ENCODE measurements around the gene KLK5.
"Not testable (repeated sequence)": the region's sequence is repeated elsewhere in the genome, so short reads cannot be mapped to it uniquely, and the experiment has no call there.

Gene KLK5

DNA sequence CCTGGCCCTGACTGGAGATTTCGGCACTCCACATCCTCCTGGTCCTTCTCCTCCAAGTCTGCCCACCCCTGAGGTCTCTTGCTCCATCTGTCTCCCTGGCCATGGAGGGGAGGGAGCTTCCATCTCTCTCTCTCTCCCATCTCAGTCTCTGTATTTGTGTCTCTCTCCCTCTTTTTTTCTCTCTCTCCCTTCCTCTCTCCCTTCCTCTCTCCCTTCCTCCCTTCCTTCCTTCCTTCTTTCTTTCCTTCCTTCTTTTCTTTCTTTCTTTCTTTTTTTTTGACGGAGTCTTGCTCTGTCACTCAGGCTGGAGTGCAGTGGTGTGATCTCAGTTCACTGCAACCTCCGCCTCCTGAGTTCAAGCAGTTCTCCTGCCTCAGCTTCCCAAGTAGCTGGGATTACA, 17.0 kb upstream of the KLK5 start:
- DNase-seq, result not testable (repeated sequence)

DNA sequence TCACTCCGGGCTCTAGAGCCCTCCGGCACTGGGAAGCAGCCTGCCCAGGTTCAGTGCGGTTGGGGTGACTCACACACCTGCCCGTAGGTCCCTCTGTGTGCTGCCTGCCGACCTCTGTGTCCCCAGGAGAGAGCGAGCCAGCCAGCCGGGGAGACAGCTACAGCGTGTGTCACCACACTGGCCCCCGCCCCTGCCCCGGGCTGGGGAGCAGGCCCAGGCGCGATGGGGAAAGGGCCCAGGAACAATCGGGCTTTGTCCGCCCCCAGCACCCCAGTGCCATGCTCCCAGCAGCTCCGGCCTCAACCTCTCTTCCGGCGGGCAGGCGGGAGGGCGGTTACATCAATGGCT, 16.5 kb upstream of the KLK5 start, which contains the start of gene KLK6:
TSS of gene KLK6 (minus strand) at position 179 of the 348 bp plus-strand sequence. CDS start 1,487 bp downstream, outside the sequence.
- intact Hi-C loops (cut with DNase I), result loop anchor here (2.0 kb wide), 1 partner anchor 47 kb away; no protein-coding TSS in a partner anchor
- DNase-seq, result peak; percentile 71 to 98 (median 84)

More for the DNA sequence above, 17.0 kb upstream of the KLK5 start:
- intact Hi-C loops (cut with DNase I), result loop anchor here (2.0 kb wide), 1 partner anchor 47 kb away; no protein-coding TSS in a partner anchor

DNA sequence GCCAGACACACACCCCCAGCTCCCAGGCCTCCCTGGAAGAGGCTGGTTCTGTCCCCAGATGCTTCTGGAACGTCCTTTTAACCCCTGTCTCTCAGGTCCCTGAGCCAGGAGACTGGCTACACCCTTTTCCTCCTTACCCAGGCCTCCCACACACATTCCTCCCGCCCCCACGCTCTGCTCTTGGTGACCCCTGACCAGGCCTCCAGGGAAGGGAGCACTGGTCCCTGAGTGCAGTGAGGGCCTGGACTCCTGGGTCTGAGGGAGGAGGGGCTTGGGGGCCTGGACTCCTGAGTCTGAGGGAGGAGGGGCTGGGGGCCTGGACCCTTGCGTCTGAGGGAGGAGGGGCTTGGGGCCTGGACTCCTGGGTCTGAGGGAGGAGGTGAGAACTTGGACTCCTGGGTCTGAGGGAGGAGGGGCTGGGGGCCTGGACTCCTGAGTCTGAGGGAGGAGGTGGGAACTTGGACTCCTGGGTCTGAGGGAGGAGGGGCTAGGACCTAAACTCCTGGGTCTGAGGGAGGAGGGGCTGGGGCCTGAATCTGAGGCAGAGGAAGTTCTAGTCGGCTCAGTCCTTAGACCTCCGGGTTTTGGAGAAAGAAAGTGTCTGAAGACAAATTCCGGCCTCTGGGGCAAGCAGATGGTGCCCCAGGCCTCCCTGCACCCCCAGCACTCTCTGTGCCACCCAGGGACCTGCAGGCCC, 16.0 kb upstream of the KLK5 start:
- peak in 1 of 10 donors; percentile 21 for DNase-seq
- intact Hi-C loops (cut with DNase I), result loop anchor here (2.0 kb wide), 1 partner anchor 48 kb away; no protein-coding TSS in a partner anchor

DNA sequence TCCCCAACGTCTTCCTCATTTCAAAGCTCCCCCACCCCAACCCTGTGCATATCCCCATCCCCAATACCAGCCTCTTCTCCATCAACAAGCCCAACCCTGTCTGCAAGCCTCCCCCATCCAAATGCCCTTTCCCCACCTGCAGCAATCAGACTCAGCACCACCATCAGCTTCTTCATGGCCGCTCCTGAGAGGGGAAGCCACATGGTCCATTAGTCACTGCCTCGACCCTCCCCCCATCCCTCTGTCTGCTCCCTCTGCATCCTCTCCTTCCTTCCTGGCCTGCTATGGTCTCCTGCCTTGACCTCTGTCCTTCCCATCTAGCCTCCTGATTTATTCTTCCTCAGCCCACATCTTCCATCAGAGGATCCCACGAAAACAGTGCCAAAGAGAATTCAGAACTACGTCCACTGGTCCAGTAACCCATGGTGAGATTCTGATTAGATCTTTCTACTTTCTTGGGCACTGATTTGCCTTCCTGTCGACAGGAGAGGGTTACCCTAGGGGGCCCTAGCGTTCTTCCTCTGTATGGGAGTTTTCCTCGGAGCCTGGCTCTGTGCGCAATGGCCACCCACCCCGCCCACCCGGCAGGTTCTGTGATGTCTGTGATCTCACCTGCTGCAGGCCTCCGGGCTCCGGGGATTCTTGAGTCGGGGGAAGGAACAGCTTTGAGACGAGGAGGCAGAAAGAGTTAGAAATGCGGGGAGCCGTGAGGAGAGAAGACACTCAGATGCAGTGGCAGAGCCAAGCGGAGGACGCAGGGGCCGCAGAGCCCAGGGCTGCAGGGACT, 15.3 kb upstream of the KLK5 start:
- intact Hi-C loops (cut with DNase I), result loop anchor here (2.0 kb wide), 1 partner anchor 49 kb away; no protein-coding TSS in a partner anchor
- DNase-seq, result peak in 3 of 10 donors; percentile 29 to 87 (median 48)

DNA sequence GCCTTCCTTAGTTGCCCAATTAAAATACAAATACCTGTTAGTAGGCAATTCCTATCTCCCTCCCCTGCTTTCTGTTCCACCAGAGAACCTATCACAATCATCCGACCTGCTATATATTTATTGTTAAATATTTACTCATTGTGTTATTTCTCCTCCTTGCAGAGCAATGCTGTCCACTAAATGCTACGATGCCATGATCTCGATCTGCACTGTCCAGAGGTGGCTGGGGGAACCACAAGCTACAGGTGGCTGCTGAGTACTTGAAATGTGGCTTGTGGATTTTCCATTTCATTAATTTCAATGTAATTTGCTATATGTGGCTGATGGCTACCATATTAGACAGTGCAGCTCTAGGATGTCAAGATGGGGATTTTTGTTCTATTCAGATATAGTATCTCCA, 11.4 kb upstream of the KLK5 start:
- intact Hi-C loops (cut with DNase I), result no loop called here
- no peak for DNase-seq

DNA sequence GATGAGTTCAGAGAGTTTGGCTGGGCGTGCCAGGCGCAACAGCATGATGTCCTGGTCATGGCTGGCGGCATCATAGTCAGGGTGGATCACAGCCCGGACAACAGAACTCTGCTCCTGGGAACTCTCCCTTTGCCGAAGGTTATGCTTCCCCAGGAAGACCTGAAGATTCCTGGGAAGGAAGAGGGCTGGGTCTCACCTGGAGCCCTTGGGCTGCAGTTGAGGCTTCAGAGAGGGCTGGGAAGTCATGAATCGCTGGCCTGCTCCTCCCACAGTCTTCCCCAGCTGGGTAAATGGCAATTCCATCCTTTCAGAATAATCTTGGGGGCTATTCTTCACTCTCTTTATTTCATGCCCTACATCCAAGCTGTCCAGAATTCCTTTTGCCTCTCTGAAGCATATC, 10.5 kb upstream of the KLK5 start:
- intact Hi-C loops (cut with DNase I), result no loop called here
- DNase-seq, result no peak

DNA sequence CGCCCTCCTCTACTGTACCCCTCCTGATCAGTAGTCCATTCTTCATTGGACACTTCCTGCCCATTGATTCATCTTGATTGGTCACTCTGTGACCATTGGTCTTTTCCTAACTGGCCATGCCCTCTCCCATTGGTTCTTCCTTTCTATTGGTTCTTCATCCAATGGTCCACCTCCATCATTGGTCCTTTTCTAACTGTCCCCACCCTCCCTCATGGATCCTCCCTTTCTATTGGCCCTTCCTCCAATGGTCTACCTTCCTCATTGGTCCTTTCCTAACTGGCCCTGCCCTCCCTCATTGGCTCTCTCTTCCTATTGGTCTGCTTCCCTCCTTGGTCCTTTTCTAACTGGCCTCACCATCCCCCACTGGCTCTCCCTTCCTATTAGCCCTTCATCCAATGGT, 9.4 kb upstream of the KLK5 start:
- intact Hi-C loops (cut with DNase I), result no loop called here
- DNase-seq, result no peak

DNA sequence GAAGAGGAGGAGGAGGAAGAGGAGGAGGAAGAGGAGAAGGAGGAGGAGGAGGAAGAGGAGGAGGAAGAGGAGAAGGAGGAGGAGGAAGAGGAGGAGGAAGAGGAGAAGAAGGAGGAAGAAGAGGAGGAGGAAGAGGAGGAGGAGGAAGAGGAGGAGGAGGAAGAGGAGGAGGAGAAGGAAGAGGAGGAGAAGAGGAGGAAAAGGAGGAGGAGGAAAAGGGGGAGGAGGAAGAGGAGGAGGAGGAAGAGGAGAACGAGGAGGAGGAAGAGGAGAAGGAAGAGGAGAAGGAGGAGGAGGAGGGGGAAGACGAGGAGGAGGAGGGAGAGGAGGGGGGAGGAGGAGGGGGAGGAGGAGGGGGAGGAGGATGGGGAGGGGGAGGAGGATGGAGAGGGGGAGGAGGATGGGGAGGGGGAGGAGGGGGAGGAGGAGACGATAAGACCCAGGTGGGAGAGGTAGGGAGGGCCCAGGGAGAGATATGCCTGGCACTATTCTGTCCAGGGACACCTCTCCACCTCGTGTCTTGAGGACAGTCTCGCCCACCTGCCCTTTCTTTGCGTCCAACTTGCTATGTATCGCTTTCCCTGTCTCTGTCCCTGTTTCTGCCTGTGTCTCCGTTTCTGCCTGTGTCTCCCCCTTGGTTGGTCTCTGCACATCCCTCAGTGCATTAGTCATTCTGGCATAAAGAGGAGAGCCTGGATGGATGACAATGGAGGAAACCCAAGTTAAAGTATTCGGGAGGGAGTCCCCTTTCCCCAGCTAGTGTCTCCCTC, 7.1 kb upstream of the KLK5 start:
- intact Hi-C loops (cut with DNase I), result no loop called here
- DNase-seq, result peak in 1 of 10 donors; percentile 44

DNA sequence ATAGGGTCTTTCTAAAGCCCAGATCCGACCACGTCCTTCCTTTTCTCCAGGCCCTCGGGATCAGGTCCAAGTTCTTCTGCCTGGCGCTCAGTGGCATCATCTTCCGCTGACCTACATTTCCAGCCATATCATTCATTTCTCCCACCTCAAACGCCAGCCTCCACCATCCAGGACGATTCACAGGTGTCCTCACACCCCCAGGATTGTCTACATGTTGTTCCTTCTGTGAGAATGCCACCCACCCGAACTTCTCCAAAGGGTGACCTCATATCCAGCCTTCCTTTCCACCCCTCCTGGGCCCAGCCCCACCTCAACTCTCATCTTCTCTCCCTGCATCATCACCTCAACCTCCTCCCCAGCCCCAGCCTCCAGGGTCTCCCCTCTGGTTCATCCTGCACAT, 4.7 kb upstream of the KLK5 start:
- DNase-seq, result peak in 1 of 10 donors; percentile 76
- intact Hi-C loops (cut with DNase I), result no loop called here

DNA sequence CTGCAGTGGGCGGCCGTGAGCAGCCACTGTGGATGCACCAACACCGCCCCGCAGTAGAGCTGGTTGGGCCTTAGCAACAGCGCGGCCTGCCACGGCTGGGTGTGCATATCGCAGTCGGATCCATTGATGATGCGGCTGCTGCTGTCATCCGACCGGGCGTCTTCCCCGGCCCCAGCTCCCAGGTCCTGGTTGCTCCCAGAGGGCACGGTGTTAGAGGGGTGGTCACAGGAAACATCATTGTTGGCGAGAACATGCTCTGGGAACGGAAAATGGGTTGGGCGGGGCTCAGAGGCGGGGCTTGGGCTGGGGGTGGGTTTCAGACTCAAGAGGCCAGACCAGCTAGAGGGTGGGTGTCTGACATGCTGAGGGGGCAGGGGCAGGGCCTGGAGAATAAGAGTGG, 3.0 kb downstream of the KLK5 start:
- DNase-seq, result peak in 1 of 10 donors; percentile 50
- intact Hi-C loops (cut with DNase I), result no loop called here

DNA sequence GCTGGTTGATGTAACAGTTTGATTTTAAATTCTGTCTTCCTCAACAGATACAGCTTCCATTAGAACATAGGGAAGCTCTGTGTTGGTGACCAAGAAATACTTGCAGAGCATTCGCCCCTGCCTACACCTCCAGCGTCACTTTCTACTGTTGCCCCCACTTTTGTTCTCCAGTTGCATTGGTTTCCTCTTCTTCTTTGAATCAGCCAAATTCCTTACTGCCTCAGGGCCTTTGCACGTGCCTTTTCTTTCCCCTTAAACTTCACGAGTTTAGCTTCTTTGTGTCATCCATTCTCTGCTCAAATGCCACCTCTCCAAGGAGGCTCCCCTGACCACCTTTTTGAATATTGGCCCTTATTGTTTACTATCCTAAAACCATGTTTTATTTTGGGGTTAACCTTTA, 5.7 kb downstream of the KLK5 start:
- intact Hi-C loops (cut with DNase I), result no loop called here
- no peak for DNase-seq

DNA sequence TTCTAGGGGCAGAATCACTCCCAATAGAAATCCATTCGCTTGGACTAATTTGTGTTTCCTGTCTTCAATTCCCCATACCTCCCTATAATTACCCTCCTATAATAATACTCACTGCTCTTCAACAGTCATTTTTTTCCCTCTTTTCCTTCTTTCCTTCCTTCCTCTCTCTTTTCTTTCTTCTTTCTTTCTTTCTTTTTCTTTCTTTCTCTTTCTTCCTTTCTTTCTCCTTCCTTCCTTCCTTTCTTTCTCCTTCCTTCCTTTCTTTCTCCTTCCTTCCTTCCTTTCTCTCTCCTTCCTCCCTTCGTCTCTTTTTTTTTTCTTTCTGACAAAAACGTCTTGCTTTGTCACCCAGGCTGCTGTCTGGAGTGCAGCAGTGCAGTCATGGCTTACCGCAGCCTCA, 8.0 kb downstream of the KLK5 start:
- intact Hi-C loops (cut with DNase I), result no loop called here
- no peak for DNase-seq

DNA sequence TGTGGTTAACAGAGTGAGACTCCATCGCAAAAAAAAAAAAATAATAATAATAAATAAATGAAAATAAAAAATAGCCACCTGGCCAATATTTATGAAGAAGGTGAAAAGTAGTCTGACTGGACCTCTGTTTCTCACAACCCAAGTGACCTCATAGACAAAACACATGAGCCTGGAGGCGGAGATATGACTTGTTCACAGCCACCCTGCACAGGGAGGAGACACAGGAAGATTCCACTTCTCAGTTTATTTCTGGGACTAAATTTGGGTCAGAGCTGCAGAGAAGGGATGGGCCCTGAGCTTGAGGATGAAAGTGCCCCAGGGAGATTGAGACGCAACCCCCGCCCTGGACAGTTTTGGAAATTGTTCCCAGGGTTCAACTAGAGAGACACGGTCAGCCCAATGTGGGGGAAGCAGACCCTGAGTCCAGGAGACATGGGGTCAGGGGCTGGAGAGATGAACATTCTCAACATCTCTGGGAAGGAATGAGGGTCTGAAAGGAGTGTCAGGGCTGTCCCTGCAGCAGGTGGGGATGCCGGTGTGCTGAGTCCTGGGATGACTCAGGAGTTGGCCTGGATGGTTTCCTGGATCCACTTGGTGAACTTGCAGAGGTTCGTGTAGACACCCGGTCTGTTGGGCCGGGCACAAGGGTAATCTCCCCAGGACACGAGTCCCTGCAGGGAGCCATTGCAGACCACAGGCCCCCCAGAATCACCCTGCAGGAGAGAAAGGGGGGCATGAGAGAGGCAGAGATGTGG, 9.6 kb downstream of the KLK5 start:
- DNase-seq, result peak in 1 of 10 donors; percentile 68
- intact Hi-C loops (cut with DNase I), result no loop called here

DNA sequence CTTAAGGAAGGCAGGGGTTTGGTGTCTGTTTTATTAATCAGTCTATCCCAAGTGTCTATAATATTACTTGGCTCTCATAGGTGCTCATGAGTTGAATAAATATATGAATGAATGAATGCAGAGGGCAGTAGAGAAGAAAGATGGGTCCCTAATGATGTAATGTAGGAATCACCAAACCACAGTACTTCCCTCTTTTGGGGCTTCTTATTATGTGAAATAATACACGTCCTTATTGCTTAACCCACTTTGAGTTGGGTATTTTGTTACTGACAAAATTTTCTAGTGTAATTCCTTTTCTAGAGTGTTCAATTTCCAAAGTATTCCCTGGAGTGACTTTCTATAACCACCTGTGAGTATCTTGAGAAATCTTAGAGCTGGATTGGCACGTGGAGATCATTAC, 13.2 kb downstream of the KLK5 start:
- intact Hi-C loops (cut with DNase I), result no loop called here
- no peak for DNase-seq

DNA sequence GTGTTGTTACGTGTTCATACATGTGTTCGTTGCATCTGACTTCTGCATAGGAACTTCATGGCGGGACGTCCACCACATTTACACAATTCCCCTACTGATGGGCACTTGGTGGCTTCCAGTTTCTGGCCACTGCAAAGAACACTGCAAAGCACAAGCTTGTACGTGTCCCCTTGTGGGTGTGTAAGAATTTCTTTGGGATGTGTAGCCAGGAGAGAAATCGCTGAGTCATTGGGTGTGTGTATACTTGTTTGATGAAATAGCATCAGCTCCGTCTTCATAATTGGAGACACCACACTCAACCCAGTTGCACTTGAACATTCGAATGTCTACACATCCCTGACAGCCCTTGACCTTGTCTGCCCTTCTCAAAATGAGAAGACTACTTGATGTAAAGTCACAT, 19.2 kb downstream of the KLK5 start:
- DNase-seq, result no peak
- intact Hi-C loops (cut with DNase I), result no loop called here

DNA sequence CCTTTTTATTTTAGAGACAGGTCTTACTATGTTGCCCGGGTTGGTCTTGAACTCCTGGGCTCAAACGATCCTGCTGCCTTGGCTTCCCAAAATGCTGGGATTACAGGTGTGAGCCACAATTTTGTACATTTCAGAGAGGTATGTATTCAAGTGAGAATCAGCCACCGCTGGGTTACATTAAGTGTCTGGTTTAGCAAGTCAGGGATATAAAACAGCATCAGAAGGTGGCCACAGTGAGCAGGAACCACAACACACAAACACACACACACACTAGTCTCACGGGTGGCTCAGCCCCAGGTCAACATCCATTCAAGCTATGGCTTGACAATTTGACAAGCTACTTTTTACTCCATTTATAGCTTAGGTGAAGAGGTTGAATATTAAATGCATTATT, 20.2 kb downstream of the KLK5 start:
- intact Hi-C loops (cut with DNase I), result no loop called here
- DNase-seq, result peak in 1 of 10 donors; percentile 28

DNA sequence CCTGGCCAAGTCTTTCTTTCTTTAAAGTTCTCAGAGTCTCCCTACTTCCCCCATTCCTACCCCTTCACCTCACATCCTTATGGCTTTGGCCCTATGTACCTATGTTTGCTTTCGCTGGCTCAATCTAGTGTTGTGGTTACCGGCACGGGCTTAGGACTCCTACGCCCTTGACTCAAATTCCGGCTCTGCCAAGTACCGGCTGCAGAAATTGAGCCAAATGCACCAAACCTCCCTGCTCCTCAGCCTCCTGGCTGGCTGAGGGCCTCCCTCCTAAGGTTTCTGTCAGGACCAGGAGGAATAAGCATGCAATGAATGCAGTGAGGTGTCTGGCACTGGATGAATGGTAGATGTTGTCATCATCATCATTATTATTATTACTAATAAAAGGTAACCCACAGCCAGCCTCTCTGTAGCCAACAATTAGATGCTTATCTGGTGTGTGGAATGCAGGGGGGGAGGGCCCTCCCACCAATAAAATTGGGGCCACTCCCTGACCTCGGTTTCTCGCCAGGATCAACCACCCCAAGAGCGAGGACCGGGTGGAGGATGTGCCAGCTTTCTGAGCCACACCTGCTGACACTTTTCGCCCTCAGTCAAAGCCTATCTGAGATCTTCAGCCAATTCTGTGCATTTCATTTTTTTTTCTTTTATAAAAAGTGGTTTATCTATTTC, 20.7 kb downstream of the KLK5 start:
- no peak for DNase-seq
- intact Hi-C loops (cut with DNase I), result no loop called here

DNA sequence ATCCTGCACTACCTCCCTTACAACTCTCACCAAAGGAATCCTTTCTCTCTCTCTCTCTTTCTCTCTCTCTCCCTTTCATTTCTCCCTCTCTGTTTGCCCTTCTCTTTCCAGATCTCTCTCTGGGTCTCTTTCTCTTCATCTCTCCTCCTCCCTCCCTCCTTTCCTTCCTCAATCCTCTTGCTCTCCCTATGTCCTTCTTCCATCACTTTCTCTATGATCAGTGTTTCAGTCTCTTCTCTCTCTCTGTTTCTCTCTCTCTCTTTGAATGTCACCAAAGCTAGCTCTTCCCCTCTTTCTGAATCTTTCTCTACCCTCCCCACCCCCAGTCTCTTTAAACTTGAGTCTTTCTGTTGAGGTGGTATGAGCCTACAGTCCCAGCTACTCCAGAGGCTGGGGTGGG, 21.8 kb downstream of the KLK5 start:
- intact Hi-C loops (cut with DNase I), result no loop called here
- DNase-seq, result no peak

DNA sequence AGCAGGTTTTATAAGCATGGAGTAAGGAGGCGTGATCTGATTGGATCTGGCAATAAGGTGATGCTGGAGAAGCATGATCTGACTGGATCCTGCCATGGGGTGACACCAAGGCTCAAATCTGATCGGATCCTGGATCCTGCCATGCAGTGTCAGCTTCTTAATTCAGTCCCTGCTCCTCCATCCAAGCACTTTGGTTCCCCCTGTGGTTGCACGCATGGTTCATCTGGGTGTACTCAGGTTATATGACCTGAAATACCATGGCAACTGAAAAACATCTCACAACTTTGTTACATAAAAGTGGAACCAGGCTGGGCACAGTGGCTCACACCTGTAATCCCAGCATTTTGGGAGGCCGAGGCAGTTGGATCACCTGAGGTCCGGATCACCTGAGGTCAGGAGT, 24.0 kb downstream of the KLK5 start:
- DNase-seq, result peak in 1 of 10 donors; percentile 34
- intact Hi-C loops (cut with DNase I), result loop anchor here (1.0 to 10.0 kb wide), 2 partner anchors 87 to 554 kb away; partner anchors contain the start of gene NR1H2
